Mucosa of descending colon (tissue), 3 donors: ENCODE results near the gene GDI1. TPM values are rescaled to one million over a fixed set of nuclear protein-coding genes. Genes with fewer than 3 reads are reported as not detected.

Experiments used
- ATAC-seq: fragments of 200-7000 bp; cut with Tn5 transposase; one replicate; pipeline ENCODE4 v1.9.1; 2020; ENCODE audit warnings: mild to moderate bottlenecking, moderate library complexity
- DNase-seq, 3 donors: peaks; one replicate each; pipeline ENCODE4 v3.0.0-alpha.2; 2020
- H3K36me3 ChIP-seq: fragments of 200-600 bp; one replicate; pipeline ENCODE4 v1.8.0; 2021; ENCODE audit warnings: low read depth, mild to moderate bottlenecking
- H3K4me1 ChIP-seq: fragments of 200-600 bp; one replicate; pipeline ENCODE4 v1.8.0; 2021; ENCODE audit warnings: low read depth, mild to moderate bottlenecking
- H3K4me3 ChIP-seq: fragments of 200-600 bp; one replicate; pipeline ENCODE4 v1.8.0; 2021; ENCODE audit warnings: mild to moderate bottlenecking
- H3K9me3 ChIP-seq: fragments of 200-600 bp; one replicate; pipeline ENCODE4 v1.8.0; 2021; ENCODE audit warnings: mild to moderate bottlenecking
- intact Hi-C, 2 donors: fragments of 100-400 bp; cut with DNase I in 1 of 2; cut with micrococcal nuclease in 1 of 2; formaldehyde crosslinking; loops; one replicate each; pipeline versions ENCODE4 v1.11.0 to v1.11.1; 2022; cut with DNase I, micrococcal nuclease
- total RNA-seq, 3 donors: library from RNA; stranded (reverse); fragmentation: NEBNext Ultra II Directional in 2 of 3; extraction: Animal tissue kit (Norgen Biotek cat#: 25700) in 2 of 3; gene quantifications; one replicate each; pipeline versions ENCODE4 v1.2.1 to v1.2.4, GENCODE V29; 2021 to 2023
- TF ChIP-seq, protein P1 (sequence below): fragments of 200-600 bp; IDR thresholded peaks from one replicate; pipeline ENCODE4 v1.8.0; 2022; ENCODE audit warnings: antibody characterized with exemption, mild to moderate bottlenecking
- donor health status: DM: no; HTN: no; CAD: no; lungs with moderate emphysema.
- donor health status: DM: no; HTN: no; CAD: no.
- donor health status: DM: no; HTN: yes; CAD: no.

GDI1 gene
- total RNA-seq, 3 donors from 2014 or later: 67.1 to 117 (median 68.1) TPM

DNA sequence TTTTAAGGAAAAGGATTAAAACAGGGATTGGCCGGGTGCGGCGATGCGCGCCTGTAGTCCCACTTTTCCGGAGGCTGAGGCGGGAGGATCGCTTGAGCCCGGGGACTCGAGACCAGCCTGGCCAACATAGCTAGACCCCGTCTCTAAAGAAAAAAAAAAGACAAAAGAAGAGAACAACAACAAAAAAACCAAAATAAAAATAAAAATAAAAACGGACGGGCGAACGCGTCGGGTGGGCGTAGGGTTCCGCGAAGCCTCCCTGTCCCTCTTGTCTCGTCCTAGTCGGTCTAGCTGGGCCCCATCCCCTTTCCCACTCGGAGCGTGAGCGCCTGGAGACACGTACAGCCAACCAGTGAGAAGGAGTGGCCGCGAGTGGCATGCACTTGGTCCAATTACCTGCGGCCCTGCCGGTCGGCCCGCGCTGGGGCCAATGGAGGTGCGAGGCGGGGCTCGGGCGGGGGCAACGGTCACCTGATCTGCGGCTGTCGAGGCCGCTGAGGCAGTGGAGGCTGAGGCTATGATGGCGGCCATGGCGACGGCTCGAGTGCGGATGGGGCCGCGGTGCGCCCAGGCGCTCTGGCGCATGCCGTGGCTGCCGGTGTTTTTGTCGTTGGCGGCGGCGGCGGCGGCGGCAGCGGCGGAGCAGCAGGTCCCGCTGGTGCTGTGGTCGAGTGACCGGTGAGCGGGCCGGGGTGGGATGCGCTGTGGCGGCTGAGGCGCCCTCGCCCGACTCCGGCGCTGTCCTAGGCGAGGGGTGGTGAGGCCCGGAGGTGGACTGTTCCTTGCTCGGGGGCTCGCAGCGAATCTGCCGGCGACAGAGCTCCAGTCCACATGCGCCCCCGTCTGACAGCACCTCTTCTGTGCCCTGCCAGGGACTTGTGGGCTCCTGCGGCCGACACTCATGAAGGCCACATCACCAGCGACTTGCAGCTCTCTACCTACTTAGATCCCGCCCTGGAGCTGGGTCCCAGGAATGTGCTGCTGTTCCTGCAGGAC lies 8.5 kb upstream of the GDI1 start, which contains the start of gene ATP6AP1:
ATP6AP1 (plus strand) TSS at position 502 of the 996 bp plus-strand sequence; CDS start at position 518, 16 bp downstream.
- DNase-seq: peak; percentile 90 to 96 (median 93)
- intact Hi-C loops: no loop called here
- H3K36me3 ChIP-seq: no peaks in the 10 kb centered on the region
- ATAC-seq: peak; percentile 98
- H3K4me1 ChIP-seq: no peaks in the 10 kb centered on the region
- TF ChIP-seq, protein P1, sequence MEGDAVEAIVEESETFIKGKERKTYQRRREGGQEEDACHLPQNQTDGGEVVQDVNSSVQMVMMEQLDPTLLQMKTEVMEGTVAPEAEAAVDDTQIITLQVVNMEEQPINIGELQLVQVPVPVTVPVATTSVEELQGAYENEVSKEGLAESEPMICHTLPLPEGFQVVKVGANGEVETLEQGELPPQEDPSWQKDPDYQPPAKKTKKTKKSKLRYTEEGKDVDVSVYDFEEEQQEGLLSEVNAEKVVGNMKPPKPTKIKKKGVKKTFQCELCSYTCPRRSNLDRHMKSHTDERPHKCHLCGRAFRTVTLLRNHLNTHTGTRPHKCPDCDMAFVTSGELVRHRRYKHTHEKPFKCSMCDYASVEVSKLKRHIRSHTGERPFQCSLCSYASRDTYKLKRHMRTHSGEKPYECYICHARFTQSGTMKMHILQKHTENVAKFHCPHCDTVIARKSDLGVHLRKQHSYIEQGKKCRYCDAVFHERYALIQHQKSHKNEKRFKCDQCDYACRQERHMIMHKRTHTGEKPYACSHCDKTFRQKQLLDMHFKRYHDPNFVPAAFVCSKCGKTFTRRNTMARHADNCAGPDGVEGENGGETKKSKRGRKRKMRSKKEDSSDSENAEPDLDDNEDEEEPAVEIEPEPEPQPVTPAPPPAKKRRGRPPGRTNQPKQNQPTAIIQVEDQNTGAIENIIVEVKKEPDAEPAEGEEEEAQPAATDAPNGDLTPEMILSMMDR: no peak
- no peaks in the 10 kb centered on the region for H3K9me3 ChIP-seq
- peak within 1 kb of the TSS; percentile 36 for H3K4me3 ChIP-seq

- Histone ChIP-seq H3K36me3 (no peaks in the 10 kb centered on the region), H3K4me1 (no peaks in the 10 kb centered on the region), H3K4me3 (no peak overlapping the region), H3K9me3 (no peaks in the 10 kb centered on the region)
- intact Hi-C loops: no loop called here
- DNase-seq: no peak
- no peak for ATAC-seq
- TF ChIP-seq, protein P1: no peak
Measured at GRCh38 chrX:154429711-154430110, 7.2 kb upstream of the GDI1 start.

DNA sequence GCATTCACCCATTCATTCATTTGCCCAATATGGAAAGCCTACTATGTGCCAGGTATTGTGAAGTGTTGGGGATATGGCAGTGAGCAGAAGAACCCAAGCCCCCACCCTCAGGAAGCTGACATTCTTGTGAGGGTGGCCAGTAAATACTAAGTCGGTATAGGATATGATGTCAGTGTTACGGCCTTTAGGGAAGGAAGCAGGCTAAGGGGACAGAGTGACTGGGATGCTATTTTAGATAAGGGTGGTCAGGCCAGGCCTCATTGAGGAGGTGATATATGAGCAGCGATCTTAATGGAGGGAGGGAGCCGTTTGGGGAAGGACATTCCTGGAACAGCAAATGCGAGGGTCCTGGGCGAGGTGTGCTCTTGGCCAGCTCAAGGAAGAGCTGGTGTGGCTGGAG lies 6.5 kb upstream of the GDI1 start:
- H3K4me3 ChIP-seq: no peak overlapping the region
- TF ChIP-seq, protein P1: no peak
- H3K9me3 ChIP-seq: no peaks in the 10 kb centered on the region
- DNase-seq: no peak
- ATAC-seq: no peak
- H3K36me3 ChIP-seq: no peaks in the 10 kb centered on the region
- intact Hi-C loops: no loop called here
- no peaks in the 10 kb centered on the region for H3K4me1 ChIP-seq

GRCh38 chrX:154430916-154431315 lies 6.0 kb upstream of the GDI1 start:
- no peak for ATAC-seq
- no peaks in the 10 kb centered on the region for H3K4me1 ChIP-seq

DNA sequence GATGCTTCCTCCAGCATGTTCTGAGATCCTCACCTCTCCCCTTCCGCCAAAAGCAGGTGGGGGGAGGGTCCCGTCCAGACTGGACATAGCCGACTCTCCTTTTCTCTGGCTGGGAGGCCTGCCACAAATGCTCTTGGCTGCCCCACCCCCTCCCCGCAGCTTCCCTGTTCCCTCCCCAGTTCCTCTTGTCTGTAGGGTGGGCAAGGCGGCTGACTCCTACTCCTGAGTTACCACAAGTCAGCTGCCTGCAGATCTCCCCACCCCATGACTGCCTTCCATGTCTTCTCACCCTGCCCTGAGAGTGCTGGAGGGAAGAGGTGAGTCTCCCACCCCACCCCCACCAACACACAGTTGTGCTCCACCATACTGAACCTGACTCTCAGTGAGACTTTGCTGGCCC lies 5.6 kb upstream of the GDI1 start:
- DNase-seq (peak in 1 of 3 donors; percentile 55), ATAC-seq (no peak)
- TF ChIP-seq, protein P1: no peak
- no peak overlapping the region for H3K4me3 ChIP-seq
- intact Hi-C loops: no loop called here
- H3K4me1 ChIP-seq: no peaks in the 10 kb centered on the region
- no peaks in the 10 kb centered on the region for H3K36me3 ChIP-seq
- no peaks in the 10 kb centered on the region for H3K9me3 ChIP-seq

More at GRCh38 chrX:154430916-154431315, 6.0 kb upstream of the GDI1 start:
- intact Hi-C loops: no loop called here
- no peaks in the 10 kb centered on the region for H3K36me3 ChIP-seq
- no peak overlapping the region for H3K4me3 ChIP-seq
- no peaks in the 10 kb centered on the region for H3K9me3 ChIP-seq
- DNase-seq: no peak
- TF ChIP-seq, protein P1: no peak
